ENCODE measurements around the gene SFTPB.

GRCh38 chr2:85697096-85697495 is 29.1 kb upstream of the SFTPB start:
- TF ChIP-seq NFYB (CRISPR knock-in tag; conservative IDR thresholded peaks at IDR 0.05; ENCODE audit: low read depth) (no peak), CTCF (IDR thresholded peaks at IDR 0.05) (no peak), TP53 (CRISPR knock-in tag; IDR thresholded peaks at IDR 0.05) (no peak), NR1H2 (CRISPR knock-in tag; IDR thresholded peaks at IDR 0.05) (no peak), ZNF671 (CRISPR knock-in tag; IDR thresholded peaks at IDR 0.05) (no peak), MAX (CRISPR knock-in tag; IDR thresholded peaks at IDR 0.05) (no peak), ZNF512 (CRISPR knock-in tag; IDR thresholded peaks at IDR 0.05; ENCODE audit: borderline replicate concordance) (no peak), NFE2L1 (CRISPR knock-in tag; IDR thresholded peaks at IDR 0.05) (no peak), ATF1 (CRISPR knock-in tag; IDR thresholded peaks at IDR 0.05) (no peak), NR2C2 (CRISPR knock-in tag; IDR thresholded peaks at IDR 0.05) (no peak), TEAD4 (CRISPR knock-in tag; IDR thresholded peaks at IDR 0.05) (no peak), HMGXB4 (CRISPR knock-in tag; IDR thresholded peaks at IDR 0.05) (no peak), FOXJ3 (CRISPR knock-in tag; IDR thresholded peaks at IDR 0.05; ENCODE audit: borderline replicate concordance) (no peak), AFF4 (CRISPR knock-in tag; IDR thresholded peaks at IDR 0.05; ENCODE audit: borderline replicate concordance) (no peak)
